DOHH2 (cell line): Measurements from ENCODE around the gene CFAP92.

Experiments
- EZH2phosphoT487 ChIP-seq: fragments of 200-600 bp; sonication (generic); IDR thresholded peaks from 2 replicates; pipeline ENCODE4 v1.6.1; 2017; ENCODE audit warnings: borderline replicate concordance, mild to moderate bottlenecking, antibody characterized with exemption, low read length, moderate library complexity, mixed read lengths
- TF ChIP-seq, protein P1 (sequence below): fragments of 200-600 bp; sonication (generic); IDR thresholded peaks from one replicate; pipeline ENCODE4 v1.5.1; 2014; ENCODE audit warnings: antibody characterized with exemption, mild to moderate bottlenecking, low read depth, low read length; ENCODE audit not compliant: poor library complexity, severe bottlenecking

DNA sequence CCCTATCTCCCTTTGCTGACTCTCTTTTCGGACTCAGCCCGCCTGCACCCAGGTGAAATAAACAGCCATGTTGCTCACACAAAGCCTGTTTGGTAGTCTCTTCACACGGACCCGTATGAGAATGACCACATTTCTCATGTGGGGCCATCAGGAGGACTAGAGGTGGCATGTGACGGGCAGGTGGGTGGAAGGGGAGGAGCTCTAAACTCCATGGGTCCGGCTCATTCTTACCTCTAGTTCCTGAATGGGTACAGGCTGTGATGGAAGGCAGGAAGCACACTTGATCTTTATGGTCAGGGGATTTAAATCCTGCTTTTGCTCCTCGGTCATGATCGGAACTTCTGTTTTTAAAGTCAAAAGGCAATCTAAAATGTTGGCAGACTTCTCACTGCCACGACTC lies 28.6 kb downstream of the CFAP92 start:
- TF ChIP-seq, protein P1, sequence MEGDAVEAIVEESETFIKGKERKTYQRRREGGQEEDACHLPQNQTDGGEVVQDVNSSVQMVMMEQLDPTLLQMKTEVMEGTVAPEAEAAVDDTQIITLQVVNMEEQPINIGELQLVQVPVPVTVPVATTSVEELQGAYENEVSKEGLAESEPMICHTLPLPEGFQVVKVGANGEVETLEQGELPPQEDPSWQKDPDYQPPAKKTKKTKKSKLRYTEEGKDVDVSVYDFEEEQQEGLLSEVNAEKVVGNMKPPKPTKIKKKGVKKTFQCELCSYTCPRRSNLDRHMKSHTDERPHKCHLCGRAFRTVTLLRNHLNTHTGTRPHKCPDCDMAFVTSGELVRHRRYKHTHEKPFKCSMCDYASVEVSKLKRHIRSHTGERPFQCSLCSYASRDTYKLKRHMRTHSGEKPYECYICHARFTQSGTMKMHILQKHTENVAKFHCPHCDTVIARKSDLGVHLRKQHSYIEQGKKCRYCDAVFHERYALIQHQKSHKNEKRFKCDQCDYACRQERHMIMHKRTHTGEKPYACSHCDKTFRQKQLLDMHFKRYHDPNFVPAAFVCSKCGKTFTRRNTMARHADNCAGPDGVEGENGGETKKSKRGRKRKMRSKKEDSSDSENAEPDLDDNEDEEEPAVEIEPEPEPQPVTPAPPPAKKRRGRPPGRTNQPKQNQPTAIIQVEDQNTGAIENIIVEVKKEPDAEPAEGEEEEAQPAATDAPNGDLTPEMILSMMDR, result no peak
- TF ChIP-seq EZH2phosphoT487, result no peak
